ENCODE measurements around the gene AP4S1.
A peak's percentile ranks its signal among the peaks of the same experiment; 100 is the strongest.

Gene AP4S1

GRCh38 chr14:31043379-31043778 is 17.9 kb downstream of the AP4S1 start:
- H2BK120ac ChIP-seq (ENCODE audit: low read depth, low read length) = no peak overlapping the region
- no peak overlapping the region for H3K4me2 ChIP-seq (ENCODE audit: insufficient read depth, low read length, poor library complexity, severe bottlenecking)
- H3K23ac ChIP-seq (ENCODE audit: low read depth, low read length, poor library complexity) = no peak overlapping the region
- H3K4me1 ChIP-seq (ENCODE audit: control insufficient read depth in 2 of 2, insufficient read depth in 1 of 2, low read depth in 1 of 2, low read length in 2 of 2) = no peaks in the 10 kb centered on the region
- no peak overlapping the region for H3K27ac ChIP-seq (replicated peaks; ENCODE audit: low read length)
- no peak for DNase-seq (ENCODE audit: low spot score)
- no peak overlapping the region for H2AK5ac ChIP-seq (ENCODE audit: low read depth, low read length)
- H3K27me3 ChIP-seq (ENCODE audit: control insufficient read depth in 3 of 3, insufficient read depth in 3 of 3, low read depth in 1 of 3, low read length in 3 of 3) = no peaks in the 10 kb centered on the region
- no peak overlapping the region for H3K4me3 ChIP-seq (ENCODE audit: low read length in 2 of 2)
- H3K9me3 ChIP-seq (replicated peaks in 1 of 2; ENCODE audit: control insufficient read depth in 2 of 2, insufficient read depth in 1 of 2, low read depth in 1 of 2, low read length in 2 of 2) = peaks cover 0 to 2% of the 10 kb centered on the region in 2 donors
- no peak overlapping the region for H3K18ac ChIP-seq (ENCODE audit: low read length)
- WGBS, 2 donors (ENCODE audit: extremely low coverage in 2 of 2, insufficient read length in 2 of 2, insufficient replicate concordance in 1 of 2) = no CpG with 5 or more reads among the region's 3 CpGs
- no peaks in the 10 kb centered on the region for H3K79me1 ChIP-seq (ENCODE audit: low read depth, low read length)
- no peak overlapping the region for H4K91ac ChIP-seq (ENCODE audit: low read depth, low read length, poor library complexity)
- no peak overlapping the region for H4K8ac ChIP-seq (ENCODE audit: low read depth, low read length)
- H3K9ac ChIP-seq (ENCODE audit: low read depth, low read length, poor library complexity) = no peak overlapping the region
- no peak overlapping the region for H3K4ac ChIP-seq (ENCODE audit: low read length)
- H2AFZ ChIP-seq (ENCODE audit: low read length) = no peak overlapping the region
- no peaks in the 10 kb centered on the region for H3K36me3 ChIP-seq (replicated peaks in 1 of 2; ENCODE audit: control insufficient read depth in 2 of 2, insufficient read depth in 2 of 2, low read length in 2 of 2)
- no peak overlapping the region for H2BK15ac ChIP-seq (ENCODE audit: low read length)
- no peak overlapping the region for H2BK12ac ChIP-seq (ENCODE audit: low read length)
- H2BK5ac ChIP-seq (ENCODE audit: low read length) = no peak overlapping the region
- H3K14ac ChIP-seq (ENCODE audit: low read length) = no peak overlapping the region

- Histone ChIP-seq H3K14ac (ENCODE audit: low read length) (peak overlapping the region; percentile 38), H2BK15ac (ENCODE audit: low read length) (no peak overlapping the region), H2BK12ac (ENCODE audit: low read length) (no peak overlapping the region), H2AK5ac (ENCODE audit: low read depth, low read length) (no peak overlapping the region), H4K91ac (ENCODE audit: low read depth, low read length, poor library complexity) (no peak overlapping the region), H3K4me3 (ENCODE audit: low read length in 2 of 2) (no peak overlapping the region), H3K9ac (ENCODE audit: low read depth, low read length, poor library complexity) (no peak overlapping the region), H3K4ac (ENCODE audit: low read length) (no peak overlapping the region), H2BK5ac (ENCODE audit: low read length) (no peak overlapping the region), H2AFZ (ENCODE audit: low read length) (no peak overlapping the region), H4K8ac (ENCODE audit: low read depth, low read length) (no peak overlapping the region), H3K4me1 (ENCODE audit: control insufficient read depth in 2 of 2, insufficient read depth in 1 of 2, low read depth in 1 of 2, low read length in 2 of 2) (no peaks in the 10 kb centered on the region), H3K79me1 (ENCODE audit: low read depth, low read length) (no peaks in the 10 kb centered on the region), H3K27ac (replicated peaks; ENCODE audit: low read length) (no peak overlapping the region), H2BK120ac (ENCODE audit: low read depth, low read length) (no peak overlapping the region), H3K23ac (ENCODE audit: low read depth, low read length, poor library complexity) (no peak overlapping the region), H3K27me3 (ENCODE audit: control insufficient read depth in 3 of 3, insufficient read depth in 3 of 3, low read depth in 1 of 3, low read length in 3 of 3) (no peaks in the 10 kb centered on the region), H3K4me2 (ENCODE audit: insufficient read depth, low read length, poor library complexity, severe bottlenecking) (no peak overlapping the region), H3K9me3 (replicated peaks in 1 of 2; ENCODE audit: control insufficient read depth in 2 of 2, insufficient read depth in 1 of 2, low read depth in 1 of 2, low read length in 2 of 2) (no peaks in the 10 kb centered on the region), H3K18ac (ENCODE audit: low read length) (no peak overlapping the region), H3K36me3 (replicated peaks in 1 of 2; ENCODE audit: control insufficient read depth in 2 of 2, insufficient read depth in 2 of 2, low read length in 2 of 2) (no peaks in the 10 kb centered on the region)
- WGBS, 2 donors (ENCODE audit: extremely low coverage in 2 of 2, insufficient read length in 2 of 2, insufficient replicate concordance in 1 of 2) = no CpG with 5 or more reads among the region's 8 CpGs
- no peak for DNase-seq (ENCODE audit: low spot score)
Observed at GRCh38 chr14:31045501-31046080, 20.1 kb downstream of the AP4S1 start.

- Histone ChIP-seq H3K27me3 (ENCODE audit: control insufficient read depth in 3 of 3, insufficient read depth in 3 of 3, low read depth in 1 of 3, low read length in 3 of 3) (no peaks in the 10 kb centered on the region), H3K14ac (ENCODE audit: low read length) (no peak overlapping the region), H3K4me3 (ENCODE audit: low read length in 2 of 2) (no peak overlapping the region), H2AK5ac (ENCODE audit: low read depth, low read length) (no peak overlapping the region), H3K9me3 (replicated peaks in 1 of 2; ENCODE audit: control insufficient read depth in 2 of 2, insufficient read depth in 1 of 2, low read depth in 1 of 2, low read length in 2 of 2) (no peaks in the 10 kb centered on the region), H3K23ac (ENCODE audit: low read depth, low read length, poor library complexity) (no peak overlapping the region), H2AFZ (ENCODE audit: low read length) (no peak overlapping the region), H4K8ac (ENCODE audit: low read depth, low read length) (no peak overlapping the region), H3K36me3 (replicated peaks in 1 of 2; ENCODE audit: control insufficient read depth in 2 of 2, insufficient read depth in 2 of 2, low read length in 2 of 2) (no peaks in the 10 kb centered on the region), H2BK120ac (ENCODE audit: low read depth, low read length) (no peak overlapping the region), H3K4me1 (ENCODE audit: control insufficient read depth in 2 of 2, insufficient read depth in 1 of 2, low read depth in 1 of 2, low read length in 2 of 2) (no peaks in the 10 kb centered on the region), H2BK15ac (ENCODE audit: low read length) (no peak overlapping the region), H3K18ac (ENCODE audit: low read length) (no peak overlapping the region), H2BK12ac (ENCODE audit: low read length) (no peak overlapping the region), H3K79me1 (ENCODE audit: low read depth, low read length) (no peaks in the 10 kb centered on the region), H3K4me2 (ENCODE audit: insufficient read depth, low read length, poor library complexity, severe bottlenecking) (no peak overlapping the region), H2BK5ac (ENCODE audit: low read length) (no peak overlapping the region), H3K27ac (replicated peaks; ENCODE audit: low read length) (no peak overlapping the region), H3K4ac (ENCODE audit: low read length) (no peak overlapping the region), H4K91ac (ENCODE audit: low read depth, low read length, poor library complexity) (no peak overlapping the region), H3K9ac (ENCODE audit: low read depth, low read length, poor library complexity) (no peak overlapping the region)
- DNase-seq (ENCODE audit: low spot score) = no peak
- no CpG with 5 or more reads among the region's 10 CpGs for WGBS, 2 donors (ENCODE audit: extremely low coverage in 2 of 2, insufficient read length in 2 of 2, insufficient replicate concordance in 1 of 2)
Observed at GRCh38 chr14:31047503-31047902, 22.1 kb downstream of the AP4S1 start.

GRCh38 chr14:31051023-31051422 is 25.6 kb downstream of the AP4S1 start:
- Histone ChIP-seq H3K18ac (ENCODE audit: low read length) (no peak overlapping the region), H2BK15ac (ENCODE audit: low read length) (no peak overlapping the region), H3K14ac (ENCODE audit: low read length) (no peak overlapping the region), H3K9ac (ENCODE audit: low read depth, low read length, poor library complexity) (no peak overlapping the region), H3K27ac (replicated peaks; ENCODE audit: low read length) (no peak overlapping the region), H3K23ac (ENCODE audit: low read depth, low read length, poor library complexity) (no peak overlapping the region), H2AFZ (ENCODE audit: low read length) (no peak overlapping the region), H2BK5ac (ENCODE audit: low read length) (no peak overlapping the region), H3K36me3 (replicated peaks in 1 of 2; ENCODE audit: control insufficient read depth in 2 of 2, insufficient read depth in 2 of 2, low read length in 2 of 2) (no peaks in the 10 kb centered on the region), H2AK5ac (ENCODE audit: low read depth, low read length) (no peak overlapping the region), H4K91ac (ENCODE audit: low read depth, low read length, poor library complexity) (no peak overlapping the region), H3K79me1 (ENCODE audit: low read depth, low read length) (no peaks in the 10 kb centered on the region), H3K4ac (ENCODE audit: low read length) (no peak overlapping the region), H2BK120ac (ENCODE audit: low read depth, low read length) (no peak overlapping the region), H3K4me1 (ENCODE audit: control insufficient read depth in 2 of 2, insufficient read depth in 1 of 2, low read depth in 1 of 2, low read length in 2 of 2) (no peaks in the 10 kb centered on the region), H2BK12ac (ENCODE audit: low read length) (no peak overlapping the region), H3K27me3 (ENCODE audit: control insufficient read depth in 3 of 3, insufficient read depth in 3 of 3, low read depth in 1 of 3, low read length in 3 of 3) (no peaks in the 10 kb centered on the region), H3K4me3 (ENCODE audit: low read length in 2 of 2) (no peak overlapping the region), H3K9me3 (replicated peaks in 1 of 2; ENCODE audit: control insufficient read depth in 2 of 2, insufficient read depth in 1 of 2, low read depth in 1 of 2, low read length in 2 of 2) (no peaks in the 10 kb centered on the region), H3K4me2 (ENCODE audit: insufficient read depth, low read length, poor library complexity, severe bottlenecking) (no peak overlapping the region), H4K8ac (ENCODE audit: low read depth, low read length) (no peak overlapping the region)
- no CpG with 5 or more reads among the region's 7 CpGs for WGBS, 2 donors (ENCODE audit: extremely low coverage in 2 of 2, insufficient read length in 2 of 2, insufficient replicate concordance in 1 of 2)
- DNase-seq (ENCODE audit: low spot score) = no peak
